T-helper 17 cell (primary cell): ENCODE results near the gene MED20. TPM values are rescaled to one million over a fixed set of nuclear protein-coding genes. Genes with fewer than 3 reads are reported as not detected.
A peak's percentile ranks its signal among the peaks of the same experiment; 100 is the strongest.

Source experiments
- ATAC-seq: fragments of 150-1000 bp; cut with Tn5 transposase; 2 replicates; pipeline ENCODE4 v1.10.0; 2021; ENCODE audit warnings: mild to moderate bottlenecking, moderate library complexity
- DNase-seq, 3 donors: peaks; one replicate each; pipeline versions ENCODE4 v3.0.0 to v3.0.0-alpha.2; 2020 to 2021
- H3K9me3 ChIP-seq: one replicate; pipeline ENCODE4 v1.7.0; 2013; ENCODE audit warnings: low read length, mild to moderate bottlenecking; ENCODE audit not compliant: control insufficient read depth, poor library complexity, severe bottlenecking
- H3K27ac Mint-ChIP-seq: one replicate; pipeline ENCODE4 v1.8.0; 2022; ENCODE audit warnings: mild to moderate bottlenecking, moderate library complexity, mixed read lengths
- H3K27me3 Mint-ChIP-seq: one replicate; pipeline ENCODE4 v1.8.0; 2022; ENCODE audit warnings: mixed read lengths
- H3K36me3 Mint-ChIP-seq: one replicate; pipeline ENCODE4 v1.8.0; 2022; ENCODE audit warnings: low read depth, mixed read lengths
- H3K4me1 Mint-ChIP-seq: one replicate; pipeline ENCODE4 v1.8.0; 2022; ENCODE audit warnings: mild to moderate bottlenecking, mixed read lengths
- H3K4me3 Mint-ChIP-seq: one replicate; pipeline ENCODE4 v1.8.0; 2022; ENCODE audit warnings: mild to moderate bottlenecking, moderate library complexity, mixed read lengths
- total RNA-seq, 4 donors: library from RNA in 2 of 4; stranded (reverse) in 2 of 4; gene quantifications; one replicate each; pipeline ENCODE4 v1.2.3 and lab custom pipeline; 2022 to 2026

The MED20 gene
- total RNA-seq, 2 donors from 2014 or later: 3.6 to 3.9 TPM

GRCh38 chr6:41914869-41915530, 5.9 kb downstream of the MED20 start:
- H3K36me3 Mint-ChIP-seq: peaks cover 2% of the 10 kb centered on the region
- no peak overlapping the region for H3K27ac Mint-ChIP-seq
- H3K4me3 Mint-ChIP-seq: no peak overlapping the region
- no peak for ATAC-seq
- H3K9me3 ChIP-seq: no peaks in the 10 kb centered on the region
- DNase-seq: no peak
- peaks cover 8% of the 10 kb centered on the region for H3K4me1 Mint-ChIP-seq
- H3K27me3 Mint-ChIP-seq: no peaks in the 10 kb centered on the region

DNA sequence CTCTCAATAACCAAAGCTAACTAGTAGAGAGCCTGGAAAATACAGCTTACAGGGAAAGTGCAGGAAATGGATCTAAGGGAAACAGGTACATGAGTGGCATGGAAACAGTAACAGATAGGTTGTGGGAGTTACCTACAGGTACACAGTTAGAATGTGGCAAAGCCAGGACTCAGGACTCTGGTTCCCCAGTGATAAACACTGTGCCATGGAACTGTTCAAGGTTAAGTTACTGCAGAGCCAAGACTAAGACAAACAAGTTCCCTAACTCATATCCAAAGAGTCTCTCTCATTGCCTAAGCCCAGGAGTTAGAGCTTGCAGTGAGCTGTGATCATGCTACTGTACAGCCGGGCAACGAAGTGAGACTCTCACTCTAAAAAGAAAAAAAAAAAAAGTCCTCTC, 6.6 kb downstream of the MED20 start:
- Mint-ChIP-seq H3K27ac (no peak overlapping the region), H3K36me3 (peaks cover 2% of the 10 kb centered on the region), H3K4me3 (no peak overlapping the region), H3K4me1 (peaks cover 5% of the 10 kb centered on the region), H3K27me3 (no peaks in the 10 kb centered on the region)
- no peaks in the 10 kb centered on the region for H3K9me3 ChIP-seq
- ATAC-seq (no peak), DNase-seq (no peak)

GRCh38 chr6:41909727-41910126, 11.2 kb downstream of the MED20 start:
- Mint-ChIP-seq H3K27ac (no peak overlapping the region), H3K4me1 (peaks cover 13% of the 10 kb centered on the region)

DNA sequence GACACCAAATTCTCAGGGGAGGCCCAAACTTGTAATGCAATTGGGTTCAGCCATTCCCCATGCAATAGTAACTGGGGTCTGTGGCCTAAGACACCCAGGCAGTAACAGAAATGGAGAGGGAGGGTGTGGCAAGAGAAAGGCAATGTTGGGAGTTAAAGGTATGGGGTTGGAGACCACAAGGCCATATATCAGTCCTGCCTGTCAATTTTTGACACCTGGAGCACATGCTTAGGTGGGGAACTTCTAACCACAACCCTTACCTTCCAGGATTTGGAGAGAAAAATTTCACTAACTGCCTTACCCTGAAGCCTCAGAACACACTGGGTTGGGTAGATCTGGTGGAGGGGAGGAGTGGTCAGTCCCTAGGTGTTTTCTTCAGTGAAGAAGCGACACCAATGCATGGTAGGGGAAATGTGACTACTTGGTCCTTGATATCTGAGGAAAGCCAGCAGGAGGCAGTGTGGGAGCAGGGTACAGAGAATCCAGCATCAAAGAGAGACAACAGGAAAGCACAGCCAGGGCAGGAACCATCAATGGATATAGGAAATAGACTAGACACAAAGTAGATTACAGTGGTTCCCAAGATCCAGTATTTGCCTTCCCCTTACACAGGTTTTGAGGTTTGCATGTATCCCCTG, 18.9 kb downstream of the MED20 start:
- Mint-ChIP-seq H3K4me1 (peaks cover 15% of the 10 kb centered on the region), H3K27ac (peak overlapping the region; percentile 29), H3K4me3 (no peak overlapping the region), H3K27me3 (no peaks in the 10 kb centered on the region), H3K36me3 (peaks cover 3% of the 10 kb centered on the region)
- ATAC-seq (peak; percentile 77), DNase-seq (peak; percentile 12 to 43 (median 39))
- H3K9me3 ChIP-seq: no peaks in the 10 kb centered on the region

More at GRCh38 chr6:41909727-41910126, 11.2 kb downstream of the MED20 start:
- H3K36me3 Mint-ChIP-seq: peaks cover 6% of the 10 kb centered on the region
- DNase-seq: no peak
- ATAC-seq: no peak
- no peaks in the 10 kb centered on the region for H3K9me3 ChIP-seq
- no peak overlapping the region for H3K4me3 Mint-ChIP-seq
- no peaks in the 10 kb centered on the region for H3K27me3 Mint-ChIP-seq

- no peak for ATAC-seq
- H3K9me3 ChIP-seq: no peaks in the 10 kb centered on the region
- Mint-ChIP-seq H3K36me3 (no peaks in the 10 kb centered on the region), H3K27me3 (no peaks in the 10 kb centered on the region), H3K27ac (peak overlapping the region; percentile 4), H3K4me1 (peaks cover 16% of the 10 kb centered on the region), H3K4me3 (no peak overlapping the region)
- no peak for DNase-seq
These were observed 20.1 kb downstream of the MED20 start for GRCh38 chr6:41900861-41901260.

- ATAC-seq (no peak), DNase-seq (no peak)
- Mint-ChIP-seq H3K27me3 (no peaks in the 10 kb centered on the region), H3K4me1 (peaks cover 9% of the 10 kb centered on the region), H3K4me3 (no peak overlapping the region), H3K27ac (no peak overlapping the region), H3K36me3 (no peaks in the 10 kb centered on the region)
- H3K9me3 ChIP-seq: no peaks in the 10 kb centered on the region
These were observed 24.7 kb downstream of the MED20 start for GRCh38 chr6:41896281-41896680.

GRCh38 chr6:41895300-41896233, 25.4 kb downstream of the MED20 start, which contains the start of gene USP49:
Gene USP49, minus strand, starts transcription at chr6:41895375. Its CDS starts 88,392 bp downstream, at chr6:41806983.
- no peak within 1 kb of the TSS for H3K4me3 Mint-ChIP-seq
- peaks cover 9% of the 10 kb centered on the region for H3K4me1 Mint-ChIP-seq
- no peaks in the 10 kb centered on the region for H3K9me3 ChIP-seq
- DNase-seq (peak; percentile 84 to 92 (median 89)), ATAC-seq (peak; percentile 94)
- H3K27me3 Mint-ChIP-seq: no peaks in the 10 kb centered on the region
- H3K36me3 Mint-ChIP-seq: no peaks in the 10 kb centered on the region
- no peak within 1 kb of the TSS for H3K27ac Mint-ChIP-seq

GRCh38 chr6:41894366-41895299, 26.3 kb downstream of the MED20 start:
- DNase-seq (peak in 1 of 3 donors; percentile 59), ATAC-seq (peak; percentile 54)
- Mint-ChIP-seq H3K4me1 (peaks cover 9% of the 10 kb centered on the region), H3K27me3 (no peaks in the 10 kb centered on the region), H3K4me3 (no peak overlapping the region), H3K27ac (no peak overlapping the region), H3K36me3 (no peaks in the 10 kb centered on the region)
- H3K9me3 ChIP-seq: no peaks in the 10 kb centered on the region

- no peak overlapping the region for H3K27ac Mint-ChIP-seq
These were observed 27.9 kb downstream of the MED20 start for GRCh38 chr6:41892921-41893564.

DNA sequence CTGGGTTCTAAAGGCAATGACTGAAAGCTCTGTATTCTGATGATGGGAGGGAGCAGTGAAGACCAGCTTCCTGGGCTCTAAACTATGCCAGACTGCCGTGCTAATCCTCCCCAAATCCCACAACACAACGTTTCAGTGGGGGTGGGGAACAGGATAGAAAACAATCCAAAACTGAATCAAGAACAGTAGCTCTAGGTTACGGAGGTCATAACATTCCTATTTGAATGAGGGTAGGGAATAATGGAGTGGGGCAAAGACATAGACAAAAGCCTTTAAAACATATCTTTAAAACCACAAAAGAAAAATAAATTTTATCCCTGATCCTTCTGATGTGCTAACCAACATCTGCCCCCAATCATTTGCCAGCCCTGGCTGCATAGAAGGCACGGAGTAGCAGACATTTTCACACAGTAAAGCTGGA, 33.6 kb downstream of the MED20 start:
- no peak for ATAC-seq
- H3K4me3 Mint-ChIP-seq: no peak overlapping the region
- no peak for DNase-seq
- no peak overlapping the region for H3K27ac Mint-ChIP-seq
- no peaks in the 10 kb centered on the region for H3K9me3 ChIP-seq
- no peaks in the 10 kb centered on the region for H3K27me3 Mint-ChIP-seq
- H3K36me3 Mint-ChIP-seq: no peaks in the 10 kb centered on the region
- H3K4me1 Mint-ChIP-seq: no peaks in the 10 kb centered on the region

More at GRCh38 chr6:41892921-41893564, 27.9 kb downstream of the MED20 start:
- no peak for DNase-seq
- Mint-ChIP-seq H3K27me3 (no peaks in the 10 kb centered on the region), H3K4me1 (peaks cover 9% of the 10 kb centered on the region), H3K36me3 (no peaks in the 10 kb centered on the region), H3K4me3 (no peak overlapping the region)
- H3K9me3 ChIP-seq: no peaks in the 10 kb centered on the region
- ATAC-seq: no peak

DNA sequence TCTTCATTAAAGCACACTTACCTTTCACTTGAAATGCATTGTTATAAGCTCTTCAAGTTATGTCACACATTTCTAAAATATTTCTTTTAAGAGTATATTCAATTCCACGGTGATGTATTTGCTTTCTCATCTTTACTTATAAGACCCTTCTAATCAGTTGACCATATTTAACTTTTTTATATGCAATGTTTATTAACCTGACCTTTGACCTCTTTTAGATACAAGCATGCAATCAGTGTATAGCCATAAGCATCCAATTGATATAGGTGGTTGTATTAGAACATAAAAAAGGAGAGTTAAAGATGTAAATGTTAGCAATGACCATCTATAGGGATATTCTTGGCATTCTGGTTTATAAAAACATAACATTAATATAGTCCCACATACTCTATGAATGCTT, 35.0 kb downstream of the MED20 start:
- Mint-ChIP-seq H3K36me3 (no peaks in the 10 kb centered on the region), H3K4me3 (no peak overlapping the region), H3K27ac (no peak overlapping the region), H3K27me3 (no peaks in the 10 kb centered on the region), H3K4me1 (no peaks in the 10 kb centered on the region)
- ATAC-seq (no peak), DNase-seq (no peak)
- H3K9me3 ChIP-seq: no peaks in the 10 kb centered on the region

- no peak for DNase-seq
- Mint-ChIP-seq H3K36me3 (no peaks in the 10 kb centered on the region), H3K4me1 (no peaks in the 10 kb centered on the region), H3K27ac (no peak overlapping the region), H3K27me3 (no peaks in the 10 kb centered on the region), H3K4me3 (no peak overlapping the region)
- H3K9me3 ChIP-seq: no peaks in the 10 kb centered on the region
- no peak for ATAC-seq
These were observed 36.0 kb downstream of the MED20 start for GRCh38 chr6:41884957-41885356.
